Amniotic stem cell (primary cell): Measurements from ENCODE around the gene C14orf39.

Experiments used
- DNase-seq: peaks from one replicate; lab custom pipeline; 2025; lab: John Stamatoyannopoulos, UW

The C14orf39 gene, protein sequence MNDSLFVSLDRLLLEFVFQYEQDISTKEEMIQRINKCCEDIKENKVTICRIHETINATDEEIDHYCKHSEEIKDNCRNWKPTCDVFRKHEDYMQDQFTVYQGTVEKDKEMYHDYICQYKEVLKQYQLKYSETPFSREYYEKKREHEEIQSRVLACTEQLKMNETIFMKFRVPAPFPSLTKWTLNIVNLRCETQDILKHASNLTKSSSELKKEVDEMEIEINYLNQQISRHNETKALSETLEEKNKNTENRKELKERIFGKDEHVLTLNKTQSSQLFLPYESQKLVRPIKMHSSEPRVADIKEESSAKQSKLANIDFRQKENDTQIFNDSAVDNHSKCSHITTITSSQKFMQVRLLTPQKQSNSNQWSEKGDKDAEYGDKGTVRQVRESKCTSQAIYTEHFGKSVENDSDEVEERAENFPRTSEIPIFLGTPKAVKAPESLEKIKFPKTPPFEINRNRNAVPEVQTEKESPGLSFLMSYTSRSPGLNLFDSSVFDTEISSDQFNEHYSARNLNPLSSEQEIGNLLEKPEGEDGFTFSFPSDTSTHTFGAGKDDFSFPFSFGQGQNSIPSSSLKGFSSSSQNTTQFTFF

GRCh38 chr14:60485598-60486251 is at the start of gene C14orf39:
TSS of gene C14orf39 (minus strand) at chr14:60486063. CDS start at chr14:60485078, 985 bp downstream.
- DNase-seq, result no peak

- no peak for DNase-seq
Measured at GRCh38 chr14:60532442-60532841, 46.6 kb upstream of the C14orf39 start.

DNA sequence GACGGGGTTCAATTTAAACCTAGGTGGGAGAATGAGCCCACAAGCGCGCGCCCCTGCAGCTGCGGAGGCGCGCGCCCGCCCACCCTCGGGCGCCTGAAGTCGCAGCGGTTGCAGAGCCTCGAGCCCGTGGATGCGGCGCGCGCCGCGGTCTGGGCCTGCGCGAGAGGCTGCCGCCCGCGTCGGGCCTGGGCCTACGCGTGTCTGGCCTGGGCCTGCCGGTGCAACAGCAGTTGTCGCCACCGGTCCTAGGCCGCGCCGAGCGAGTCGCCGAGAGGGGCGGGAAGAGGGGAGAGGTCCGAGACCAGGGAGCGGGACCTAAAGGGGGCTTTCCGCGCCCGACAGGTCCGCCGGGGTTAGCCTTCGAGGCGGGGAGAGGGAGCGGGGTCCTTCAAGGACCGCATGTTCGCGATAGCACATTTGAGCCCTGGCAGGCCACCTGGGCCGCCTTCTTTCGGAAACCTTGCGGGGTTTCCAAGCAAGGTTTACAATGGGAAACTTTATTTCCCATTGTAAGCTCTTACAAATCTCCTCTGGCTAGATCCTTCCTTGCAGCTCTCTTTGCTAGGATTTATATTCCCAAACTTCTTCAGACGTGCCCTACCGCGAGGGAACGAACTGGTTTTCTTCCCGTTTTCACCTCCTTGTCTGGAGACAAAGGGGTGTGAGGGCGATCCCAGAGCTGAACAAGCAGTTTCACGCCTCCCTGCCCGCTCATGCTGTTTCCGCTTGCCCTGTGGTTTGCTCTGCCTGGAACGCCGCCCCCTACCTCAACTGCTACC is 29.8 kb upstream of the C14orf39 start:
- DNase-seq, result no peak

- no peak for DNase-seq
Measured at GRCh38 chr14:60514741-60515491, 29.1 kb upstream of the C14orf39 start.

- no peak for DNase-seq
Measured at GRCh38 chr14:60514378-60514740, 28.5 kb upstream of the C14orf39 start.

DNA sequence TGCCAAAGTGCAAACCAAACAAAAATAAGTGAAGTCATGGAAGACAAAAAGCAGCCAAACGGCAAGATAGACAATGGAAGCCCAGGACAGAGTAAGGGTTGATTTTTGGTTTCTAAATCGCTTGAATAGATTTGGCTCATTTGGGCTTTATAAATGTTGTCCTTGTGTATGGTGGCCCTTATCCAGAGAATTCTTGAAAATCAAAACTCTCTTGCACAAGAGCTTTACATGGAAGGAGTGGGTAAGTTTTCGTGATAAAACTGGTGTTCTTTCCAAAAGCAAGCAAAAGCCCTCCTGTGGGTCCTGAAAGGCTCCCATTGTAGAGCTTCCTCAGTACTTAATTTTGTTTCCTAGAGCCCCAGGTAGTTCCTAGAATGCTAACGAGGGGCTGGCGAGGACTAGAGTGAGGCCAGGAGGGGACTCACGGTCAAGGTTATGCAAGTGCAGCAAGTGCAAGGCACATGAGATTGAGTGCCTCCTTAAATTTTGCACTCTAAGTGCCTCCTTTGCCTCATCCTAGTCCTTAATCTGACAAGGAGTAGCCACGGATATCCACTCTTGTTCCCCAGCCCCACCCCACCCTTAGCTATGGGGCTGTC is 27.2 kb upstream of the C14orf39 start:
- DNase-seq, result no peak

DNA sequence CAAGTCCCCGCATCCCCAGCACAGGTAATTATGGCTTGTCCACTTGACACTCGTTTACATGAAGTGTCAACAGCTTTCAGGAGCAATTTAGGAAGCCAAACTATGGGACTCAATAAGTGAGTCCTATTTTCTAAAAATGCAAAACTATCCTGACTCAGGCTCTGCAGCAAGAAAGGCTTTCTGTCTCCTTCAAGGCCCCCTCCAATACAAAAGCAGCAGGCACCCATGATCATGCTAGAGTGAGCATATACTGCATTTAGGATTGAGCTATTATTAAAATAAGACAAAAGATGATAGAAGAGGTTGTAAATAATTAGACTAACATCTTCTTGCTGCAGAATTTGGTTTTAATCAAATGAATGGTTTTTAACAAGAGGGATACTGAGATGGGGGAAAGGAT is 26.3 kb upstream of the C14orf39 start:
- no peak for DNase-seq

DNA sequence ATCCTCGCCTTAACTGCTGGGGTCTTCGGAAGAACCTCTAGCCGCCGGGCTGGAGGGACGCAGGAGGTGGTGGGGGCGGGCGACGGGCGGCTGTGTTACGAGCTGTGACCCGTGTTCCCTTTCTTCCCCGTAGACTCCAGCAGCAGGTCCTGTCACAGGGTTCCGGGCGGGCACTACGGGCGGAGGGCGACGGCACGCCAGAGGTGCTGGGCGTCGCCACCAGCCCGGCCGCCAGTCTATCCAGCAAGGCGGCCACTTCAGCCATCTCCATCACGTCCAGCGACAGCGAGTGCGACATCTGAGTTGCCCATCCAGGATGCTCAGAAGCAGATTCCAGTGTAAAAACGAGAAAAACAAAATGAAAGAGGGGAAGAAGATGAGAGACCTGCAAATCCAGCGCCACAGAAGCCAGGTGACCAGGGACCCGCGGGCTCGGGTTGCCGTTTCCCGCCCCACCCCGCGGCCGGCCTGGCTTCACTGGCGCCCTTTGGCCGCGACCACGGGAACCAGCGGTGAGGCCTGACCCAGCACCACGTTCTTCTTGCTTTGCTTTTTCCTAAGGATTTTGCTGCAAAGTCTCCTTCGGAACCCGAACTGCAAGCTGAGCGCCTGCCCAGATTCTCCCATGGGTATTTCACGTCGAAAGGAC is 25.2 kb upstream of the C14orf39 start:
- DNase-seq, result no peak

- DNase-seq, result no peak
Measured at GRCh38 chr14:60510254-60510950, 24.5 kb upstream of the C14orf39 start.

DNA sequence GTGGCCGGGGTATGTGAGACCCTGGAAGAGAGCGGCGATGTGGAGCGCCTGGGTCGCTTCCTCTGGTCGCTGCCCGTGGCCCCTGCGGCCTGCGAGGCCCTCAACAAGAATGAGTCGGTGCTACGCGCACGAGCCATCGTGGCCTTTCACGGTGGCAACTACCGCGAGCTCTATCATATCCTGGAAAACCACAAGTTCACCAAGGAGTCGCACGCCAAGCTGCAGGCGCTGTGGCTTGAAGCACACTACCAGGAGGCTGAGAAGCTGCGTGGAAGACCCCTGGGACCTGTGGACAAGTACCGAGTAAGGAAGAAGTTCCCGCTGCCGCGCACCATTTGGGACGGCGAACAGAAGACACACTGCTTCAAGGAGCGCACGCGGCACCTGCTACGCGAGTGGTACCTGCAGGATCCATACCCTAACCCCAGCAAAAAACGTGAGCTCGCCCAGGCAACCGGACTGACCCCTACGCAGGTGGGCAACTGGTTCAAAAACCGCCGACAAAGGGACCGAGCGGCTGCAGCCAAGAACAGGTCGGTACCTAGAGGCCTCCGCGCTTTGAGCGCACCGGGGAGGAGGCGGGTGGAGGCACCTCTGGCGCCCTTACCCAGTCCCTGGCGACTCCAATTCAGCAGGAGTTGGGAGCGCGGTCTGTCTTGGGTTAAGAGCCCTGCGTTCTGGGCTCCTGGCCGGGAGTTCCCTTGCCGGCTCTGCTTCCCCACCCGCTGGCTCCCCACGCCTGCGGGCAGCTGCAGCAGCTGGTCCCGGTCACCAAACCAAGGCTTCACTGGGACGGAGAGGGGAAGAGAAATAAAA is 23.8 kb upstream of the C14orf39 start:
- no peak for DNase-seq

DNA sequence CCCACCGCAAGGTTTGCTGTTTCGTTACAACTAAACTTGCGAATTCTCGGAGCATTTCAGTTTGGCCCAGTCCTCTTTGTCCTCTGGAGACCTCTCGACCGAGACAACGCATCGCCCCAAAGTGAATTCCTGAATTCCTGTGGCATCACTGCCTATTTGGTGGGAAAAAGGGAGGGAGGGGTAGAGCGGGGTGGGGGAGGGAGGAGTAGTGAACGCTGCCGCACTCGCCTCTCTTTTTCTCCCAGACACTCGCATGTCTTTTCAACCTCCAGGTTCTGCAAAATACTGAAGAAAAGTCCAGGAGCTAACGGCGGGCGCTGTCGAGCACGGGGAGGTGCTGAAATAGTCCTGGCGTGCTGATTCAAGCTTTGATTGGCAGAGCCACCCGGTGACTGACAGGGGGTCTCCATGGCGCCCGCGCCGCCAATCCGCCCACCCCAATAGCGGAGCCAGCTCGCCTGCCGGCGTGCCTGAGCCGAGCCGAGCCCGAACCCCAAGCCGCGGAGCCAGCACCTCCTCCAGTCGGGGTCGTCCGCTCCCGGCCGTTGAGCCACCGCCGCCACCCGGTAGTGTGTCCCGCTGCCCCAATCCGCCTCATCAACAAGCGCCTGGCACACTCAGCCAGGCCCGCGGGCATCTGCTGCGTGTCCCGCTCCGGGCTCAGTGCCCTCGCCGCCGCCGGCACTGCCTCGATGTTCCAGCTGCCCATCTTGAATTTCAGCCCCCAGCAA is 23.0 kb upstream of the C14orf39 start, which contains the start of gene SIX6:
TSS of gene SIX6 (plus strand) at position 440 of the 731 bp plus-strand sequence. CDS start at position 693, 253 bp downstream.
- DNase-seq, result no peak

DNA sequence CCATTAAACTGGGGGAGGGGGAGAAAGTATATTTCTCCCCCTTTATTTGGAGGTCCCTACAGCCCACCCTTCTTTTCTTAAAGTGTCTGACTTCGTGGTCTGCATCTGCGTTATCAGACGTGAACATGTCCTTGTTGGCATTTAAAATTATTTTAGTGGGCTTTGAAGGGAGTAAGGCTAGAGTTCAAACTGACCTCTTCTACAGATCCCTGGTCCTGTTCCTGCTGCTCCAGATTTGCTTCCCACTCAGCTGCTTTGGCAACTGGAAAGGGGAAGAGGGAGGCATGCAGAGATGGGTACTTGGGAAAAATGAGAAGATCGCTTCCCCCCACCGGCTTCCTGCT is 22.5 kb upstream of the C14orf39 start:
- no peak for DNase-seq

DNA sequence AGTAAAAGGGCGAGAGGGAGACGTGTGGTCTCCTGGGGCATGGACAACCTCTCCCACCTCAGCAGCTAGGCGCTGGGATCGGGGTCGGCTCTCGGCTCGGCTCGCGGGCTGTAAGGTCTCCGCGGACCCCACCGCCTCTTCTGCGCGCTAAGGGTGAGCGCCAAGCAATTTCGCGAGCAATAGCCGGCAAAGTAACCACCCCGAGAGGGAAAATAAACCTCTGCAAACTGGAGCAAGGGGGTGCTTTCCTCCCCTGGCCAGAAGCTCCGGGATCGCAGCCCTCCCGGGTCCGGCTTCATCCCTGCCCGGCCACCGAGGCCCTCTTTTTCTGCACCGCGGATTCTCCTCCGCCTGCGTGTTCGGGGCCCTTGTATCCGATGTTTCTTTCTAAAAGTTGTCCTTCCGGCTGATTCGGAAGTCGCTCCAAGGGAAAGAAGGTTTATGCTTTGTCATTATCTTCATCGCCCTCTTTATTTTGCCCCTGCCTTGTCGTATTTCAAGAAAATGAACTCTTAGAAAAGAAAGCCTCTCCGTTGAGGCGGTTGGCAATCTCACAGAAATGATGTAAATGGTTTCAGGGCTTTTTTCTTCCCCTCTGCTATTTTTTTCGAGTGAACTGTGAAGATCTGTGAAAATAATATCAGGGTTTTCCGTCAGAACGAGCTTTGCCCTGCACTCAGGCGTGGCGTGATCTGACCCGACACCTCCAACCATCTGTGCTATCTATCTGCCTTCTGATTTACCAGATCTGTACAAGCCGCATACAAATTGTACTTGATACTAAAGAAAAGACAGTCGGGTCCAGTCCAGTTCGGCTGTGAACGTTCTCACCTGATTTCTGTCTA is 21.3 kb upstream of the C14orf39 start:
- no peak for DNase-seq

DNA sequence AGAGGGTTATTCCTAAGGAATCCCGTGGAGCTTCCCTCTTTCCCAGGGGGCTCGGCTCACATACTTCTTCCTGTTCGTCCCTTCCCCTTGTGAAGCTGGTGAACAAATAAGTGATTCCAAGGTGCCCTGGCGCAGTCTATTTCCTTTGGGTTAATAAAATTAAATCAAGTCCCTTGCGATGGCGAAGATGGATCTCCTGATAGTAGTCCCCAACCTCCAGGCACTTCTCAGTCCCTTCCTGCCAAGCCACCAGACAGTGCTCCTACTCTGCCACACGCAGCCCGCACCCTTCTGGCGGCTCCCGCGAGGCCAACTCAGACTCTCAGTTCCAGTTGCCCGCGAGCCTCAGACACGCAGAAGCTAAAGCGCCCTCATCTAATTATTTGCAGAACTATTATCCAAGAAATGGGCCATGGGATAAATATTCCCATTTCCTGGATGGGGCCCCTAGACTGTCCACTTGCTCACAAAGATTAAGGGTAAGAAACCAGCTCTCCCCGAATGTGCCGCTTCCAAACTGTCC is 20.7 kb upstream of the C14orf39 start:
- DNase-seq, result no peak

- no peak for DNase-seq
Measured at GRCh38 chr14:60506010-60506409, 20.1 kb upstream of the C14orf39 start.

DNA sequence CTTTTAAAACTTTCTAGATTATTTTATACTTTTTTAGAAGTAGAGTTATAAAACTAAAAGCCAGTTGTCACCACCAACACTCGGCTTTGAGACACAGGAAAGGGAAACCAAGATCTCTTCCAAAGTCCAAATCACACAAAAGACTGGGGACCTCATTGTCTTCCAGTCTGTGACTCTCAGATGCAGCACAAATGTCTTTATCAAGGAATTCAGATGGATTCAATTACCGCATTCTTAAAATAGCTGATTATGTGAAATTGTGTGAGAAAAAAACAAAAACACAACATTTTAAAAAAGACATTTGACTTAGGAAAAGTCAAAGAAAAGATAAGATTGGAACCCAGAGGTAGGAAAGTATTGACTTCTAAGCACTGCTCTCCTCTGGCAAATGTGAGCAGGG is 19.6 kb upstream of the C14orf39 start:
- no peak for DNase-seq

DNA sequence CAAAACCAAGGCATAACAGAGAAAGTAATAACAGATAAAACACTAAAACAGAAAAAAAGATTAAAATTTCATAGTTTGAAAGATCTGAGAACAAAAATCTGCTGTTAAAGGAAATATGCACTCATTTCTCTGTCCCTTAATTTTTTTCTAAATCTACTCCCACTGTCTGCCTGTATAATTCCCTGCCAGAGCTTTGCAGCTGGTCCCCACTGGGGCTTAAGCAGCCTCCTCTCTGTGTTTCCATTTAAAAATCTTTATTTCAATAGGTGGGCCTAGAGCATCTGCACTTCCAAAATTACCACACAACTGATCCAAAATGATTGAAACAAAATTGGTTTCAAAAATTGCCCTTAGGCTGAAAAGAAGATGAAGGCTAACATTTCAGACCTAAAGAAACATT is 16.7 kb upstream of the C14orf39 start:
- no peak for DNase-seq
